Measurements from ENCODE around the gene SGMS2.

GRCh38 chr4:107815158-107815557 is 9.6 kb upstream of the SGMS2 start:
- TF ChIP-seq CTCF (conservative IDR thresholded peaks at IDR 0.05; ENCODE audit: low read depth, low read length) (no peak), POLR2A (IDR thresholded peaks at IDR 0.05; ENCODE audit: low read depth, low read length) (no peak), MXI1 (IDR thresholded peaks at IDR 0.05; ENCODE audit: borderline replicate concordance, low read depth, low read length) (no peak), SMC3 (IDR thresholded peaks at IDR 0.05; ENCODE audit: low read depth, low read length) (no peak), CHD1 (IDR thresholded peaks at IDR 0.05; ENCODE audit: low read depth, low read length) (no peak)
